ENCODE results near the gene PRSS3.

DNA sequence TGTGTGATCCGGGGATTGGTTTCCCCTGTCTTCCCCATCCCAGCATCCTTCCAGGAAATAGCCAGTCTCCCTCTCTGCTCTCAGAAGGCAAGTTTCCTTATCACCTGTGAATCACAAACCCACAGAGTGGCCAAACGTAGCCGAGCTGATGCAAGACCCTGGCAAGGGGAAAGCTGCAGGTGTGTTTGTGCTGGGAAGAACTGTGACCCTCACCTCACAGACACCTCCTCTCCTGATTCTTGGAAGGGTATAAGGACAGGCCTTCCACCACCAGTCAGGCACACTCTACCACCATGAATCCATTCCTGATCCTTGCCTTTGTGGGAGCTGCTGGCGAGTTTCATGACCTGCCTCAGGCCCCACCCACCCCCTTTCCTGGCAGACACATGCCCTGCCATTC is at the start of gene PRSS3:
- TF ChIP-seq, protein P1, sequence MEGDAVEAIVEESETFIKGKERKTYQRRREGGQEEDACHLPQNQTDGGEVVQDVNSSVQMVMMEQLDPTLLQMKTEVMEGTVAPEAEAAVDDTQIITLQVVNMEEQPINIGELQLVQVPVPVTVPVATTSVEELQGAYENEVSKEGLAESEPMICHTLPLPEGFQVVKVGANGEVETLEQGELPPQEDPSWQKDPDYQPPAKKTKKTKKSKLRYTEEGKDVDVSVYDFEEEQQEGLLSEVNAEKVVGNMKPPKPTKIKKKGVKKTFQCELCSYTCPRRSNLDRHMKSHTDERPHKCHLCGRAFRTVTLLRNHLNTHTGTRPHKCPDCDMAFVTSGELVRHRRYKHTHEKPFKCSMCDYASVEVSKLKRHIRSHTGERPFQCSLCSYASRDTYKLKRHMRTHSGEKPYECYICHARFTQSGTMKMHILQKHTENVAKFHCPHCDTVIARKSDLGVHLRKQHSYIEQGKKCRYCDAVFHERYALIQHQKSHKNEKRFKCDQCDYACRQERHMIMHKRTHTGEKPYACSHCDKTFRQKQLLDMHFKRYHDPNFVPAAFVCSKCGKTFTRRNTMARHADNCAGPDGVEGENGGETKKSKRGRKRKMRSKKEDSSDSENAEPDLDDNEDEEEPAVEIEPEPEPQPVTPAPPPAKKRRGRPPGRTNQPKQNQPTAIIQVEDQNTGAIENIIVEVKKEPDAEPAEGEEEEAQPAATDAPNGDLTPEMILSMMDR (IDR thresholded peaks at IDR 0.05 in 2 of 3, conservative IDR thresholded peaks at IDR 0.05 in 1 of 3; ENCODE audit: borderline replicate concordance in 1 of 3, insufficient read depth in 1 of 3, low read depth in 2 of 3, low read length in 2 of 3) = no peak
- TF ChIP-seq POLR2A (IDR thresholded peaks at IDR 0.05; ENCODE audit: borderline replicate concordance, extremely low read depth, insufficient read depth, insufficient read length) (no peak), EZH2 (IDR thresholded peaks at IDR 0.05) (no peak), FOSL1 (IDR thresholded peaks at IDR 0.05; ENCODE audit: low read depth) (no peak), MAX (IDR thresholded peaks at IDR 0.05) (no peak), CEBPB (IDR thresholded peaks at IDR 0.05; ENCODE audit: low read depth) (peak; percentile 79), RAD21 (IDR thresholded peaks at IDR 0.05; ENCODE audit: low read depth) (no peak)
- TF ChIP-seq, protein P2, sequence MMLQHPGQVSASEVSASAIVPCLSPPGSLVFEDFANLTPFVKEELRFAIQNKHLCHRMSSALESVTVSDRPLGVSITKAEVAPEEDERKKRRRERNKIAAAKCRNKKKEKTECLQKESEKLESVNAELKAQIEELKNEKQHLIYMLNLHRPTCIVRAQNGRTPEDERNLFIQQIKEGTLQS (IDR thresholded peaks at IDR 0.05) = no peak
